Sciatic nerve (tissue), 2 donors: ENCODE data around the gene DLG2. TPM values are rescaled to one million over a fixed set of nuclear protein-coding genes. Genes with fewer than 3 reads are reported as not detected.
"Not testable (repeated sequence)": the region's sequence is repeated elsewhere in the genome, so short reads cannot be mapped to it uniquely, and the experiment has no call there.

Experiments
- ATAC-seq: fragments of 200-7000 bp; cut with Tn5 transposase; one replicate; pipeline ENCODE4 v1.9.1; 2020; ENCODE audit warnings: mild to moderate bottlenecking, moderate library complexity
- DNase-seq: peaks from one replicate; pipeline ENCODE4 v3.0.0-alpha.2; 2020; ENCODE audit warnings: low spot score
- intact Hi-C: fragments of 100-400 bp; cut with DNase I; formaldehyde crosslinking; loops from one replicate; pipeline ENCODE4 v1.14.2; 2022
- total RNA-seq: library from RNA; stranded (reverse); fragmentation: NEBNext Ultra II Directional; extraction: Animal tissue kit (Norgen Biotek cat#: 25700); gene quantifications from one replicate; pipeline ENCODE4 v1.2.1, GENCODE V29; 2021
- donor health status: DM: no; HTN: no; CAD: no.
- donor health status: DM: no; HTN: no; CAD: no.

DLG2 gene
- total RNA-seq, 1 donor from 2014 or later: 17.3 TPM

- ATAC-seq (no peak), DNase-seq (no peak)
- intact Hi-C loops: no loop called here
These were observed 1269.1 kb downstream of the DLG2 start for GRCh38 chr11:84358034-84358433.

- intact Hi-C loops: no loop called here
- DNase-seq (no peak), ATAC-seq (no peak)
These were observed 1271.2 kb downstream of the DLG2 start for GRCh38 chr11:84355911-84356310.

GRCh38 chr11:84345597-84345996 lies 1281.5 kb downstream of the DLG2 start:
- intact Hi-C loops: no loop called here
- ATAC-seq: no peak
- no peak for DNase-seq

GRCh38 chr11:84345027-84345426 lies 1282.1 kb downstream of the DLG2 start:
- intact Hi-C loops: no loop called here
- no peak for ATAC-seq
- no peak for DNase-seq

GRCh38 chr11:84339796-84340195 lies 1287.3 kb downstream of the DLG2 start:
- no peak for DNase-seq
- no peak for ATAC-seq
- intact Hi-C loops: no loop called here

GRCh38 chr11:84333221-84333620 lies 1293.9 kb downstream of the DLG2 start:
- intact Hi-C loops: no loop called here
- no peak for DNase-seq
- no peak for ATAC-seq

- DNase-seq: no peak
- intact Hi-C loops: no loop called here
- ATAC-seq: no peak
These were observed 1304.9 kb downstream of the DLG2 start for GRCh38 chr11:84322211-84322610.

GRCh38 chr11:84319863-84320262 lies 1307.3 kb downstream of the DLG2 start:
- ATAC-seq: no peak
- intact Hi-C loops: no loop called here
- no peak for DNase-seq

GRCh38 chr11:84316866-84317555 lies 1310.1 kb downstream of the DLG2 start:
- DNase-seq (no peak), ATAC-seq (peak; percentile 32)
- intact Hi-C loops: no loop called here

GRCh38 chr11:84313830-84314359 lies 1313.2 kb downstream of the DLG2 start:
- intact Hi-C loops: no loop called here
- DNase-seq (no peak), ATAC-seq (no peak)

- ATAC-seq (no peak), DNase-seq (no peak)
- intact Hi-C loops: no loop called here
These were observed 1316.9 kb downstream of the DLG2 start for GRCh38 chr11:84310268-84310667.

GRCh38 chr11:84308491-84308890 lies 1318.7 kb downstream of the DLG2 start:
- ATAC-seq, intact Hi-C loops, DNase-seq: not testable (repeated sequence)

- DNase-seq (no peak), ATAC-seq (no peak)
- intact Hi-C loops: no loop called here
These were observed 1327.1 kb downstream of the DLG2 start for GRCh38 chr11:84300092-84300491.

GRCh38 chr11:84297570-84297969 lies 1329.6 kb downstream of the DLG2 start:
- intact Hi-C loops: no loop called here
- no peak for ATAC-seq
- no peak for DNase-seq

- intact Hi-C loops: no loop called here
- DNase-seq (no peak), ATAC-seq (no peak)
These were observed 1331.3 kb downstream of the DLG2 start for GRCh38 chr11:84295815-84296214.

- DNase-seq: no peak
- intact Hi-C loops: no loop called here
- ATAC-seq: no peak
These were observed 1334.2 kb downstream of the DLG2 start for GRCh38 chr11:84292955-84293354.

GRCh38 chr11:84292006-84292405 lies 1335.1 kb downstream of the DLG2 start:
- intact Hi-C loops: no loop called here
- DNase-seq: no peak
- no peak for ATAC-seq

- DNase-seq: no peak
- no peak for ATAC-seq
- intact Hi-C loops: no loop called here
These were observed 1336.5 kb downstream of the DLG2 start for GRCh38 chr11:84290647-84291046.

GRCh38 chr11:84289381-84289906 lies 1337.7 kb downstream of the DLG2 start:
- no peak for DNase-seq
- ATAC-seq: no peak
- intact Hi-C loops: no loop called here

- DNase-seq (no peak), ATAC-seq (no peak)
- intact Hi-C loops: no loop called here
These were observed 1353.6 kb downstream of the DLG2 start for GRCh38 chr11:84273541-84273940.

GRCh38 chr11:84270466-84270865 lies 1356.7 kb downstream of the DLG2 start:
- ATAC-seq (no peak), DNase-seq (no peak)
- intact Hi-C loops: no loop called here
